Fibroblast of skin of abdomen (primary cell): ENCODE results near the gene CFAP20DC. TPM values are rescaled to one million over a fixed set of nuclear protein-coding genes. Genes with fewer than 3 reads are reported as not detected.
"Not testable (repeated sequence)": the region's sequence is repeated elsewhere in the genome, so short reads cannot be mapped to it uniquely, and the experiment has no call there.

Experiments
- DNase-seq: peaks from one replicate; pipeline ENCODE4 v3.0.0-alpha.2; 2013
- polyA plus RNA-seq, 2 experiments: library from polyadenylated mRNA; unstranded; fragments of 120-200 nt; gene quantifications; one replicate each; pipeline ENCODE4 v1.2.1, GENCODE V29; 2013; ENCODE audit not compliant: insufficient read length in 2 of 2

Gene CFAP20DC
- 2.2 TPM for polyA plus RNA-seq (2013, experiment 1 of 2; ENCODE audit: insufficient read length)
- 2.7 TPM for polyA plus RNA-seq (2013, experiment 2 of 2; ENCODE audit: insufficient read length)

- peak; percentile 94 for DNase-seq
Observed at GRCh38 chr3:59049671-59050331, at the start of gene CFAP20DC. Gene CFAP20DC, minus strand, starts transcription at chr3:59050025. Its CDS starts 394 bp downstream, at chr3:59049631.

- peak; percentile 14 for DNase-seq
Observed at GRCh38 chr3:59098516-59098915, 48.7 kb upstream of the CFAP20DC start.

GRCh38 chr3:59094446-59094845 is 44.6 kb upstream of the CFAP20DC start:
- no peak for DNase-seq

- DNase-seq: no peak
Observed at GRCh38 chr3:59093521-59093920, 43.7 kb upstream of the CFAP20DC start.

- DNase-seq: no peak
Observed at GRCh38 chr3:59088761-59089160, 38.9 kb upstream of the CFAP20DC start.

GRCh38 chr3:59085976-59086375 is 36.2 kb upstream of the CFAP20DC start:
- no peak for DNase-seq

GRCh38 chr3:59084583-59084982 is 34.8 kb upstream of the CFAP20DC start:
- DNase-seq: no peak

- no peak for DNase-seq
Observed at GRCh38 chr3:59082106-59082505, 32.3 kb upstream of the CFAP20DC start.

GRCh38 chr3:59081071-59081470 is 31.2 kb upstream of the CFAP20DC start:
- DNase-seq: no peak

GRCh38 chr3:59079962-59080361 is 30.1 kb upstream of the CFAP20DC start:
- no peak for DNase-seq

GRCh38 chr3:59074764-59075163 is 24.9 kb upstream of the CFAP20DC start:
- DNase-seq: no peak

GRCh38 chr3:59072681-59073080 is 22.9 kb upstream of the CFAP20DC start:
- DNase-seq: no peak

- DNase-seq: no peak
Observed at GRCh38 chr3:59069838-59070237, 20.0 kb upstream of the CFAP20DC start.

- DNase-seq: no peak
Observed at GRCh38 chr3:59065240-59065639, 15.4 kb upstream of the CFAP20DC start.

GRCh38 chr3:59064728-59065127 is 14.9 kb upstream of the CFAP20DC start:
- DNase-seq: no peak

- no peak for DNase-seq
Observed at GRCh38 chr3:59064276-59064675, 14.5 kb upstream of the CFAP20DC start.

GRCh38 chr3:59056706-59057105 is 6.9 kb upstream of the CFAP20DC start:
- peak; percentile 37 for DNase-seq

GRCh38 chr3:59052803-59053411 is 3.1 kb upstream of the CFAP20DC start:
- DNase-seq: peak; percentile 45

- DNase-seq: not testable (repeated sequence)
Observed at GRCh38 chr3:59050811-59051414, 1.1 kb upstream of the CFAP20DC start.

GRCh38 chr3:59046839-59047238 is 3.0 kb downstream of the CFAP20DC start:
- DNase-seq: no peak

GRCh38 chr3:59043391-59043790 is 6.4 kb downstream of the CFAP20DC start:
- no peak for DNase-seq

- no peak for DNase-seq
Observed at GRCh38 chr3:59040902-59041301, 8.9 kb downstream of the CFAP20DC start.

GRCh38 chr3:59027607-59028006 is 22.2 kb downstream of the CFAP20DC start:
- no peak for DNase-seq

- no peak for DNase-seq
Observed at GRCh38 chr3:59023612-59024011, 26.2 kb downstream of the CFAP20DC start.
